SK-N-SH treated with all-trans-retinoic acid at 6 μM for 48 hours (cell line): Measurements from ENCODE around the gene DMD.

Experiments
- ATAC-seq: fragments of 200-7000 bp; cut with Tn5 transposase; 3 replicates; pipeline ENCODE4 v1.9.1; 2020; ENCODE audit warnings: mild to moderate bottlenecking, moderate library complexity
- ARNTL ChIP-seq: fragments of 450-650 bp; formaldehyde crosslinking; IDR thresholded peaks from 2 replicates; pipeline ENCODE4 v1.5.0; 2020; ENCODE audit warnings: low read depth, mild to moderate bottlenecking, moderate library complexity, borderline replicate concordance
- BACH2 ChIP-seq: fragments of 250-450 bp; sonication (Bioruptor Pico); IDR thresholded peaks from 2 replicates; pipeline ENCODE4 v1.9.0; 2021; ENCODE audit warnings: mild to moderate bottlenecking, borderline replicate concordance
- CREB5 ChIP-seq: fragments of 250-450 bp; sonication (Bioruptor Pico); IDR thresholded peaks from 2 replicates; pipeline ENCODE4 v1.5.1; 2020; ENCODE audit warnings: low read depth, mild to moderate bottlenecking, moderate library complexity
- CSDC2 ChIP-seq: fragments of 250-450 bp; sonication (Bioruptor Pico); IDR thresholded peaks from 2 replicates; pipeline ENCODE4 v1.5.0; 2020; ENCODE audit warnings: mild to moderate bottlenecking, moderate library complexity
- CSRNP3 ChIP-seq: fragments of 250-450 bp; sonication (Bioruptor Pico); IDR thresholded peaks from 2 replicates; pipeline ENCODE4 v1.5.1; 2021; ENCODE audit warnings: mild to moderate bottlenecking, moderate library complexity
- ESRRG ChIP-seq: fragments of 250-450 bp; sonication (Bioruptor Pico); IDR thresholded peaks from 2 replicates; pipeline ENCODE4 v1.6.1; 2021; ENCODE audit warnings: mild to moderate bottlenecking
- GLIS3 ChIP-seq: fragments of 250-450 bp; sonication (Bioruptor Pico); IDR thresholded peaks from 2 replicates; pipeline ENCODE4 v1.5.0; 2020; ENCODE audit warnings: mild to moderate bottlenecking, moderate library complexity
- ISL1 ChIP-seq: fragments of 250-450 bp; sonication (Bioruptor Pico); IDR thresholded peaks from 2 replicates; pipeline ENCODE4 v2.1.2; 2022; ENCODE audit warnings: mild to moderate bottlenecking, moderate library complexity
- OSR1 ChIP-seq: fragments of 250-450 bp; sonication (Bioruptor Pico); IDR thresholded peaks from 2 replicates; pipeline ENCODE4 v1.8.0; 2022; ENCODE audit warnings: moderate library complexity, mild to moderate bottlenecking, inconsistent platforms
- PATZ1 ChIP-seq: fragments of 250-450 bp; sonication (Bioruptor Pico); IDR thresholded peaks from 2 replicates; pipeline ENCODE4 v1.8.0; 2020; ENCODE audit warnings: mild to moderate bottlenecking, moderate library complexity, borderline replicate concordance
- PPARA ChIP-seq: fragments of 250-450 bp; sonication (Bioruptor Pico); IDR thresholded peaks from 2 replicates; pipeline ENCODE4 v1.5.0; 2020; ENCODE audit warnings: mild to moderate bottlenecking, borderline replicate concordance
- RARB ChIP-seq: fragments of 250-450 bp; sonication (Bioruptor Pico); IDR thresholded peaks from 2 replicates; pipeline ENCODE4 v1.8.0; 2021; ENCODE audit warnings: mild to moderate bottlenecking, moderate library complexity
- SNAI2 ChIP-seq: fragments of 250-450 bp; sonication (Bioruptor Pico); IDR thresholded peaks from 2 replicates; pipeline ENCODE4 v1.5.0; 2020; ENCODE audit warnings: mild to moderate bottlenecking, moderate library complexity
- TCF4 ChIP-seq: fragments of 250-450 bp; sonication (Bioruptor Pico); IDR thresholded peaks from 2 replicates; pipeline ENCODE4 v1.8.0; 2021; ENCODE audit warnings: mild to moderate bottlenecking, moderate library complexity, borderline replicate concordance
- TOX ChIP-seq: fragments of 250-450 bp; sonication (Bioruptor Pico); IDR thresholded peaks from 2 replicates; pipeline ENCODE4 v1.8.0; 2021; ENCODE audit warnings: mild to moderate bottlenecking, moderate library complexity, borderline replicate concordance
- TSHZ2 ChIP-seq: fragments of 250-450 bp; sonication (Bioruptor Pico); IDR thresholded peaks from 2 replicates; pipeline ENCODE4 v1.5.0; 2020; ENCODE audit warnings: mild to moderate bottlenecking, moderate library complexity
- ZFP30 ChIP-seq: fragments of 450-650 bp; formaldehyde crosslinking; IDR thresholded peaks from 2 replicates; pipeline ENCODE4 v1.5.0; 2022; ENCODE audit warnings: mild to moderate bottlenecking, moderate library complexity
- ZNF565 ChIP-seq: fragments of 450-650 bp; formaldehyde crosslinking; conservative IDR thresholded peaks from 2 replicates; pipeline ENCODE4 v1.5.0; 2020; ENCODE audit warnings: low read depth, mild to moderate bottlenecking, moderate library complexity
- ZNF70 ChIP-seq: fragments of 450-650 bp; formaldehyde crosslinking; IDR thresholded peaks from 2 replicates; pipeline ENCODE4 v1.5.0; 2020; ENCODE audit warnings: mild to moderate bottlenecking, moderate library complexity
- ZNF8 ChIP-seq: fragments of 450-650 bp; formaldehyde crosslinking; IDR thresholded peaks from 2 replicates; pipeline ENCODE4 v1.5.0; 2020; ENCODE audit warnings: mild to moderate bottlenecking, moderate library complexity

DMD gene

GRCh38 chrX:31139961-31140360 lies 2071.4 kb downstream of the DMD start:
- TF ChIP-seq TCF4 (CRISPR knock-in tag) = no peak
- TF ChIP-seq BACH2 (CRISPR knock-in tag) = no peak
- TF ChIP-seq PPARA = no peak
- no peak for TF ChIP-seq TSHZ2 (CRISPR knock-in tag)
- no peak for TF ChIP-seq ISL1 (CRISPR knock-in tag)
- no peak for TF ChIP-seq CSRNP3
- no peak for TF ChIP-seq ZNF565 (CRISPR knock-in tag)
- no peak for TF ChIP-seq SNAI2 (CRISPR knock-in tag)
- no peak for TF ChIP-seq ARNTL
- TF ChIP-seq RARB = no peak
- TF ChIP-seq CSDC2 (CRISPR knock-in tag) = no peak
- peak; percentile 46; the same call in 2 of the 3 replicates for ATAC-seq

- ATAC-seq = no peak
- TF ChIP-seq SNAI2 (CRISPR knock-in tag) = no peak
- no peak for TF ChIP-seq OSR1
- TF ChIP-seq ZNF8 (CRISPR knock-in tag) = no peak
- no peak for TF ChIP-seq CREB5 (CRISPR knock-in tag)
- no peak for TF ChIP-seq PATZ1
- no peak for TF ChIP-seq TOX (CRISPR knock-in tag)
- no peak for TF ChIP-seq TCF4 (CRISPR knock-in tag)
- TF ChIP-seq PPARA = no peak
- no peak for TF ChIP-seq ARNTL
- no peak for TF ChIP-seq ZFP30
Measured at GRCh38 chrX:31138124-31138523, 2073.2 kb downstream of the DMD start.

- TF ChIP-seq SNAI2 (CRISPR knock-in tag) = no peak
- TF ChIP-seq CSRNP3 = no peak
- no peak for TF ChIP-seq CREB5 (CRISPR knock-in tag)
- TF ChIP-seq TSHZ2 (CRISPR knock-in tag) = no peak
- no peak for TF ChIP-seq GLIS3 (CRISPR knock-in tag)
- no peak for TF ChIP-seq BACH2 (CRISPR knock-in tag)
- no peak for TF ChIP-seq ZNF565 (CRISPR knock-in tag)
- TF ChIP-seq ESRRG (CRISPR knock-in tag) = no peak
- TF ChIP-seq TOX (CRISPR knock-in tag) = no peak
- TF ChIP-seq ISL1 (CRISPR knock-in tag) = no peak
- no peak for TF ChIP-seq ZNF70 (CRISPR knock-in tag)
- TF ChIP-seq OSR1 = no peak
- no peak for ATAC-seq
Measured at GRCh38 chrX:31136144-31136611, 2075.2 kb downstream of the DMD start.
